Gastroesophageal sphincter (tissue), 4 donors: ENCODE results near the gene ZBTB5. TPM values are rescaled to one million over a fixed set of nuclear protein-coding genes. Genes with fewer than 3 reads are reported as not detected.
A peak's percentile ranks its signal among the peaks of the same experiment; 100 is the strongest.

ENCODE experiments used
- ATAC-seq: fragments of 150-250 bp; one replicate; pipeline ENCODE4 v1.9.1; 2016; ENCODE audit warnings: mild to moderate bottlenecking, moderate library complexity
- H3K27ac ChIP-seq, 4 donors: fragments of 200-600 bp; sonication (generic) in 3 of 4; 1 replicate in 3 of 4; 2 replicates in 1 of 4; pipeline ENCODE4 v1.5.1; 2016 to 2019
- H3K27me3 ChIP-seq: fragments of 200-600 bp; sonication (generic); one replicate; pipeline ENCODE4 v1.5.1; 2019
- H3K36me3 ChIP-seq, 2 donors: fragments of 200-600 bp; sonication (generic); one replicate each; pipeline ENCODE4 v1.5.1; 2019; ENCODE audit warnings: control low read depth in 1 of 2
- H3K4me1 ChIP-seq, 3 donors: fragments of 200-600 bp; sonication (generic); 1 replicate in 2 of 3; 2 replicates in 1 of 3; pipeline ENCODE4 v1.5.1; 2016 to 2019; ENCODE audit warnings: control low read depth in 2 of 3
- H3K4me3 ChIP-seq, 2 donors: fragments of 200-600 bp; sonication (generic); one replicate each; pipeline ENCODE4 v1.5.1; 2019; ENCODE audit warnings: mild to moderate bottlenecking in 1 of 2, moderate library complexity in 1 of 2
- H3K9me3 ChIP-seq, 3 donors: fragments of 200-600 bp; sonication (generic); one replicate each; pipeline ENCODE4 v1.5.1; 2017 to 2019; ENCODE audit warnings: control low read depth in 2 of 3
- EP300 ChIP-seq: sonication (generic); formaldehyde crosslinking; IDR thresholded peaks from one replicate; pipeline ENCODE4 v1.6.1; 2017; ENCODE audit warnings: antibody characterized with exemption, mild to moderate bottlenecking
- POLR2A ChIP-seq, 2 donors: fragments of 450-650 bp; IDR thresholded peaks; one replicate each; pipeline ENCODE4 v1.6.1; 2017; ENCODE audit warnings: antibody characterized with exemption in 2 of 2, mild to moderate bottlenecking in 2 of 2, moderate library complexity in 1 of 2
- POLR2AphosphoS5 ChIP-seq: sonication (generic); formaldehyde crosslinking; IDR thresholded peaks from one replicate; pipeline ENCODE4 v1.6.1; 2017; ENCODE audit warnings: antibody characterized with exemption
- WGBS, 2 donors: methylation state at CpG; one replicate each; pipeline ENCODE4 v1.1.5; 2018; ENCODE audit warnings: low coverage in 1 of 2; 5-methylcytosine and 5-hydroxymethylcytosine counted together
- total RNA-seq, 4 donors: library from RNA; depleted of rRNA; stranded (reverse); fragments of >200 nt; gene quantifications; one replicate each; pipeline ENCODE4 v1.1.0, GENCODE V29; 2016
- TF ChIP-seq, protein P1 (sequence below), 4 experiments: fragments of 200-600 bp in 2 of 4; fragments of 450-650 bp in 2 of 4; sonication (generic) in 1 of 4; IDR thresholded peaks; one replicate each; pipeline ENCODE4 v1.5.1; 2017 to 2019; ENCODE audit warnings: antibody characterized with exemption in 4 of 4, mild to moderate bottlenecking in 2 of 4, moderate library complexity in 2 of 4

The ZBTB5 gene
- total RNA-seq, 4 donors from 2014 or later: 12.3 to 15.8 (median 13.5) TPM

DNA sequence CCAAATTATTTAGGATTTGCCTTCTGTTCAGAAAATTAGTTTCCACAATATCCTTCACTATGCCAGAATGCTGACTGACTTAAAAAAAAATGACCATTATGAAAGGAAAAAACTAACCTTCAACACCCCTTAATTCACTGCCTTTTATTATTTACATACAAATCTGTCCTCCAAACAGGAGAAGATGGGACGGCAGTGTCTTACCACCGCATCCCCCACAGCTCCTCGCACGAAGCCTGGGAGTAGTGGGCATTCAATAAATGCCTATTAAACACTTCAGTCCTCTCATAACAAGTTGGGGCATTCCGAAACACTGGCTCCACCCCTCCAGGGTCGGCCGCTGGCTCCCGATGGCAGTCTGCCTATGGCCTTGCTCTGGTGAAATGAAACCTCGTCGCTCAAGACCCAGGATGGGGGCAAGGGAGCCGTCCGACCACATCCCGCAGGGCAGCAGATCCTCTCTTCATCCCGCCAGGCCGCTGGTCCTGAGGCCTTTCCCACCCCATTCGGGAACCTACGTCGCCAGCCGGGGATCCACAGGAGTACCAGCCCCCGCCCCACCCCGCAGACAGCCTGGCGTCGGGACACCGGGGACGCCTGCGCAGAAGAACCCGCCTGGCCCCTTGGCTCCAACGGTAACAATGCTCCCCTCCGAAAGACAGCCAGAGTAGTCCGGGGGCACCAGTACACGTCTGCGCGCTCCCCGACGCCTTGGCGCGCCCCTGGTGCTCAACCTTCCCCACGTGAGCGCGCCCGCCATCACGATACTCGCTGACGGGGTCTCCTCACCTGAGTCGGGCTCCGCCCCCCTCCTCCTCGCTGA is 613 bp downstream of the ZBTB5 start:
- Histone ChIP-seq H3K9me3 (no peaks in the 10 kb centered on the region), H3K4me3 (peak overlapping the region; percentile 70 to 92), H3K27me3 (no peaks in the 10 kb centered on the region), H3K36me3 (no peaks in the 10 kb centered on the region), H3K27ac (peak overlapping the region; percentile 93 to 100 (median 99)), H3K4me1 (peaks cover 0 to 60% (median 21%) of the 10 kb centered on the region in 3 donors)
- ATAC-seq: peak; percentile 49
- TF ChIP-seq POLR2A (IDR thresholded peaks at IDR 0.05) (peak; percentile 46 to 49), POLR2AphosphoS5 (peak; percentile 18), EP300 (no peak)
- TF ChIP-seq, protein P1, sequence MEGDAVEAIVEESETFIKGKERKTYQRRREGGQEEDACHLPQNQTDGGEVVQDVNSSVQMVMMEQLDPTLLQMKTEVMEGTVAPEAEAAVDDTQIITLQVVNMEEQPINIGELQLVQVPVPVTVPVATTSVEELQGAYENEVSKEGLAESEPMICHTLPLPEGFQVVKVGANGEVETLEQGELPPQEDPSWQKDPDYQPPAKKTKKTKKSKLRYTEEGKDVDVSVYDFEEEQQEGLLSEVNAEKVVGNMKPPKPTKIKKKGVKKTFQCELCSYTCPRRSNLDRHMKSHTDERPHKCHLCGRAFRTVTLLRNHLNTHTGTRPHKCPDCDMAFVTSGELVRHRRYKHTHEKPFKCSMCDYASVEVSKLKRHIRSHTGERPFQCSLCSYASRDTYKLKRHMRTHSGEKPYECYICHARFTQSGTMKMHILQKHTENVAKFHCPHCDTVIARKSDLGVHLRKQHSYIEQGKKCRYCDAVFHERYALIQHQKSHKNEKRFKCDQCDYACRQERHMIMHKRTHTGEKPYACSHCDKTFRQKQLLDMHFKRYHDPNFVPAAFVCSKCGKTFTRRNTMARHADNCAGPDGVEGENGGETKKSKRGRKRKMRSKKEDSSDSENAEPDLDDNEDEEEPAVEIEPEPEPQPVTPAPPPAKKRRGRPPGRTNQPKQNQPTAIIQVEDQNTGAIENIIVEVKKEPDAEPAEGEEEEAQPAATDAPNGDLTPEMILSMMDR (IDR thresholded peaks at IDR 0.05): no peak
- WGBS, 2 donors: 1 to 2% methylated on average over 6 to 10 of the region's 47 CpGs

DNA sequence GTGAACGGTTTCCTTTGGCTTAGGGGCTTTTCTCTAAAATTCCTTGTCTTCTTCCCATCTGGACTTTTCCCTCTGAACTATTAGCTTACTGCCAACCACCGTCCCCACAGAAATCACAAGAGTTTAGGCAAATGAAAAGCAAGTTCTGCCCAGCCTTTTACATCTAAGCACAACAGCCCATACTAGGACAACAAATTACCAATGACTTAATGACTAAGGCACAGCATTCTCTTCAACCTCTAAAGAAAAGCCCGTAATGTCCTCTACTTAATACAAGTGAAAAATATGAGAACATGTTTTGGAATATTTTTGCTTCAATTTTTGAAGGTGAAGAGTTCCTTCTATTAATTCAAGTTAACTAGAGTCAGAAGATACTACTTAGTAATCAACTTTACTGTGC is 1.2 kb downstream of the ZBTB5 start:
- no peak for TF ChIP-seq EP300
- TF ChIP-seq POLR2AphosphoS5: no peak
- TF ChIP-seq POLR2A (IDR thresholded peaks at IDR 0.05): no peak
- TF ChIP-seq, protein P1 (IDR thresholded peaks at IDR 0.05): no peak
- Histone ChIP-seq H3K27me3 (no peaks in the 10 kb centered on the region), H3K27ac (peak overlapping the region; percentile 93 to 100 (median 99)), H3K36me3 (no peaks in the 10 kb centered on the region), H3K4me1 (peaks cover 0 to 60% (median 21%) of the 10 kb centered on the region in 3 donors), H3K4me3 (peak overlapping the region; percentile 70 to 92), H3K9me3 (no peaks in the 10 kb centered on the region)
- WGBS, 2 donors: 19 to 33% methylated on average over 2 to 3 of the region's 3 CpGs
- no peak for ATAC-seq

DNA sequence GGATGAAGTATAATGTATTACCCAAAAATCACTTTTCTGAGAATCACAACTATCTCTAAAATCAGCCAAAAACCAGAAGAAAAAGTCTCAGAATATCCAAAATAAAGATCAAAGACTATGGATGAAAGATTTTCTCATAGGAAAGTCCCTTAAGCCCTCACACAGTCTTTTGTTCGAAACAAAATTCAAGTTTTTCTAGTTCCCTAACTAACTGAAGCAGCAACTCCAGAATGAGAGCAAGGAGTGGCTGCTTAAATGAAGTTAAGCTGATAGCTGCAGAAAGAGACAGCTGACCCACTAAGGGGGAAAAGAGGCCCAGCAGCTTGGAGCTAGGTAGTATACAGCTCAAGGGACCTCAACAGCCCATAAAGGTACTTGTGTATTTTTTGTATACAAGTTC is 8.4 kb downstream of the ZBTB5 start:
- H3K4me3 ChIP-seq: no peak overlapping the region
- no peaks in the 10 kb centered on the region for H3K9me3 ChIP-seq
- TF ChIP-seq POLR2AphosphoS5: no peak
- no peak for TF ChIP-seq EP300
- TF ChIP-seq POLR2A (IDR thresholded peaks at IDR 0.05): no peak
- TF ChIP-seq, protein P1 (IDR thresholded peaks at IDR 0.05): no peak
- no peak for ATAC-seq
- H3K27ac ChIP-seq: no peak overlapping the region
- no peaks in the 10 kb centered on the region for H3K27me3 ChIP-seq
- no peaks in the 10 kb centered on the region for H3K36me3 ChIP-seq
- 71 to 79% methylated on average over 1 of the region's 1 CpG for WGBS, 2 donors
- H3K4me1 ChIP-seq: peaks cover 0 to 63% (median 5%) of the 10 kb centered on the region in 3 donors

DNA sequence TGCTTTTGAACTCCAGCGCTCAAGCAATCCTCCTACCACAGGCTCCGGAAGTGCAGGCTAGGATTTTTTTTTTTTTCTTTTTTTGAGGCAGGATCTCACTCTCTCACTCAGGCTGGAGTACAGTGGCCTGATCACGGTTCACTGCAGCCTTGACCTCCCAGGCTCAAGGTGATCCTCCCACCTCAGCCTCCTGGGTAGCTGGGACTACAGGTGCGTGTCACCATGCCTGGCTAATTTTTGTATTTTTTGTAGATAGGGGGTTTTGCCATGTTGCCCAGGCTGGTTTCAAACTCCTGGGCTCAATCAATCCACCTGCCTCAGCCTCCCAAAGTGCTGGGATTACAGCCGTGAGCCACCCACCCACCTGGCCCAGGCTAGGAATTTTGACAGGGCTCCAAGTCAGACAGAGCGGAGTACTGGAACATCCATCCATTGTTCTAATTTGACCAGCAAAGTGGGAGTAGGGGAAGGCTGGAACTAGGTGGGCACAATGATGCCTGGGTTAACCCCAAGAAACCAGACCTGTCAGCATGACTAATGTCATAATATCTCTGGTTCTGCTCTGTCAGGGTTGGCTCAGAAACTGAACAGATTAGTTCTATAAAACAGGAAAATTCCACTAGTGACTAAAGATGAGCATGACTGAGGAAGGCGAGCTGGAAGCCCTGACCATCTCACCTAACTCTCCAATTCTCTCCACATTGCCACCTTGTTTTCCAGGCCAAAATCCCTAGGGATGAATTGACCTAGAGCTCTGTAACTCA is 9.2 kb downstream of the ZBTB5 start:
- Histone ChIP-seq H3K9me3 (no peaks in the 10 kb centered on the region), H3K4me3 (no peak overlapping the region), H3K27ac (no peak overlapping the region), H3K4me1 (peaks cover 0 to 63% (median 5%) of the 10 kb centered on the region in 3 donors), H3K27me3 (no peaks in the 10 kb centered on the region), H3K36me3 (no peaks in the 10 kb centered on the region)
- TF ChIP-seq EP300 (no peak), POLR2AphosphoS5 (no peak)
- TF ChIP-seq, protein P1 (IDR thresholded peaks at IDR 0.05): no peak
- ATAC-seq: no peak
- 66 to 80% methylated on average over 1 to 4 of the region's 7 CpGs for WGBS, 2 donors
